Hepatocyte (in vitro differentiated cells): Measurements from ENCODE around the gene LMNB1. TPM values are rescaled to one million over a fixed set of nuclear protein-coding genes. Genes with fewer than 3 reads are reported as not detected.

Source experiments
- DNase-seq: peaks from one replicate; pipeline ENCODE4 v3.0.0-alpha.2; 2016; ENCODE audit warnings: low spot score
- H2AFZ ChIP-seq: fragments of 200-600 bp; sonication (generic); 2 replicates; pipeline ENCODE4 v1.6.0; 2016; ENCODE audit warnings: antibody characterized with exemption, mild to moderate bottlenecking
- H3K27ac ChIP-seq: fragments of 200-600 bp; sonication (generic); 2 replicates; pipeline ENCODE4 v1.5.1; 2016; ENCODE audit warnings: mild to moderate bottlenecking
- H3K27me3 ChIP-seq: fragments of 200-600 bp; sonication (generic); 2 replicates; pipeline ENCODE4 v1.6.1; 2016
- H3K36me3 ChIP-seq: fragments of 200-600 bp; sonication (generic); replicated peaks from 2 replicates; pipeline ENCODE4 v1.5.1; 2016; ENCODE audit warnings: low read depth; ENCODE audit not compliant: insufficient read depth
- H3K4me1 ChIP-seq: fragments of 200-600 bp; sonication (generic); 2 replicates; pipeline ENCODE4 v1.5.1; 2016; ENCODE audit warnings: mild to moderate bottlenecking, moderate library complexity; ENCODE audit not compliant: insufficient read depth
- H3K4me2 ChIP-seq: fragments of 200-600 bp; sonication (generic); 2 replicates; pipeline ENCODE4 v1.6.0; 2016
- H3K4me3 ChIP-seq: fragments of 200-600 bp; sonication (generic); 2 replicates; pipeline ENCODE4 v1.5.1; 2016; ENCODE audit warnings: mild to moderate bottlenecking
- H3K79me2 ChIP-seq: fragments of 200-600 bp; sonication (generic); 2 replicates; pipeline ENCODE4 v1.6.0; 2017; ENCODE audit warnings: mild to moderate bottlenecking
- H3K9me2 ChIP-seq: fragments of 200-600 bp; sonication (generic); replicated peaks from 2 replicates; pipeline ENCODE4 v1.6.0; 2017; ENCODE audit warnings: mild to moderate bottlenecking; ENCODE audit not compliant: insufficient read depth
- H3K9me3 ChIP-seq: fragments of 200-600 bp; sonication (generic); 2 replicates; pipeline ENCODE4 v1.5.1; 2016; ENCODE audit warnings: low read depth, mild to moderate bottlenecking
- H4K20me1 ChIP-seq: fragments of 200-600 bp; sonication (generic); 2 replicates; pipeline ENCODE4 v1.6.0; 2016; ENCODE audit warnings: mild to moderate bottlenecking; ENCODE audit not compliant: insufficient read depth, poor library complexity, severe bottlenecking
- EZH2 ChIP-seq: fragments of 200-600 bp; sonication (generic); IDR thresholded peaks from 2 replicates; pipeline ENCODE4 v1.6.1; 2016; ENCODE audit warnings: antibody characterized with exemption, mild to moderate bottlenecking, borderline replicate concordance
- EZH2phosphoT487 ChIP-seq: fragments of 200-600 bp; sonication (generic); IDR thresholded peaks from one replicate; pipeline ENCODE4 v1.6.1; 2018; ENCODE audit warnings: antibody characterized with exemption, mild to moderate bottlenecking, low read depth, moderate library complexity; ENCODE audit not compliant: unreplicated experiment, severe bottlenecking
- WGBS: methylation state at CpG from one replicate; pipeline ENCODE4 v1.1.6; 2016; ENCODE audit warnings: low lambda C conversion rate; ENCODE audit errors: missing lambda C conversion rate; 5-methylcytosine and 5-hydroxymethylcytosine counted together
- polyA plus RNA-seq: library from polyadenylated mRNA; unstranded; fragments of >200 nt; fragmentation: Nextera tagmentation; extraction: Ambion mirVana; gene quantifications from 2 replicates; pipeline ENCODE4 v1.2.1, GENCODE V29; 2016
- total RNA-seq: library from RNA; depleted of rRNA; stranded (reverse); fragments of >200 nt; gene quantifications from 2 replicates; pipeline ENCODE4 v1.2.3, GENCODE V29; 2014
- TF ChIP-seq, protein P1 (sequence below): fragments of 200-600 bp; sonication (generic); IDR thresholded peaks from 2 replicates; pipeline ENCODE4 v1.5.1; 2016; ENCODE audit warnings: antibody characterized with exemption, mild to moderate bottlenecking; ENCODE audit not compliant: poor library complexity

LMNB1 gene
- total and polyA plus RNA-seq, 2 experiments from 2014 or later, result 12.9 to 30.8 TPM

DNA sequence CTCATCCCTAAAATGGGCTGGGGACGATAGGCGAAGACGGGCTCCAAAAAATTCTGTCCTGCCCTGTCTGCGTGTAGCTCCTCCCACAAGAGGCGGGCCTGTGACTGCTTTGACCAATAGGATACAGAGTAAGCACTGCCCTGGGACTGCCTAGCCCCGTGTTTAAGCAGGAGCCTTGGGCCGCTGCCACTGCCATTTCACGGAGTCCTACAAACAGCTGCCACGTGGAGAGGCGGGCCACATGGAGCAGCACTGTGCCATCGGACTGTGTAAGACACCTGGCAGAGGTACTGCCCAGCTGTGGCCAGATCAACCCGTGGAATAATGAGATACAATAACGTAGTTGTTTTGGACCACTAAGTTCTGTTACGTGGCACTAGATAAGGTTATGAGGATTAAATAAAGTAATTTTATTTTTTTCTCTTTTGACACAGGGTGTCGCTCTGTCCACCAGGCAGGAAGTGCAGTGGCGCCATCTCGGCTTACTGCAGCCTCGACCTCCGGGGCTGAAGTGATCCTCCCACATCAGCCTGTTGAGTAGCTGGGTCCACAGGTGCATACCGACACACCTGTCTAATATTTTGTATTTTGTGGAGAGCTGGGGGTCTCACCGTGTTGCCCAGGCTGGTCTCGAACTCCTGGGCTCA, 87.2 kb downstream of the LMNB1 start:
- no peaks in the 10 kb centered on the region for H3K79me2 ChIP-seq
- no peaks in the 10 kb centered on the region for H3K27me3 ChIP-seq
- no peak overlapping the region for H3K4me3 ChIP-seq
- H3K4me1 ChIP-seq, result no peaks in the 10 kb centered on the region
- no peak overlapping the region for H2AFZ ChIP-seq
- no peak overlapping the region for H3K27ac ChIP-seq
- no peak for DNase-seq
- TF ChIP-seq EZH2phosphoT487, result no peak
- no peak for TF ChIP-seq EZH2
- TF ChIP-seq, protein P1, sequence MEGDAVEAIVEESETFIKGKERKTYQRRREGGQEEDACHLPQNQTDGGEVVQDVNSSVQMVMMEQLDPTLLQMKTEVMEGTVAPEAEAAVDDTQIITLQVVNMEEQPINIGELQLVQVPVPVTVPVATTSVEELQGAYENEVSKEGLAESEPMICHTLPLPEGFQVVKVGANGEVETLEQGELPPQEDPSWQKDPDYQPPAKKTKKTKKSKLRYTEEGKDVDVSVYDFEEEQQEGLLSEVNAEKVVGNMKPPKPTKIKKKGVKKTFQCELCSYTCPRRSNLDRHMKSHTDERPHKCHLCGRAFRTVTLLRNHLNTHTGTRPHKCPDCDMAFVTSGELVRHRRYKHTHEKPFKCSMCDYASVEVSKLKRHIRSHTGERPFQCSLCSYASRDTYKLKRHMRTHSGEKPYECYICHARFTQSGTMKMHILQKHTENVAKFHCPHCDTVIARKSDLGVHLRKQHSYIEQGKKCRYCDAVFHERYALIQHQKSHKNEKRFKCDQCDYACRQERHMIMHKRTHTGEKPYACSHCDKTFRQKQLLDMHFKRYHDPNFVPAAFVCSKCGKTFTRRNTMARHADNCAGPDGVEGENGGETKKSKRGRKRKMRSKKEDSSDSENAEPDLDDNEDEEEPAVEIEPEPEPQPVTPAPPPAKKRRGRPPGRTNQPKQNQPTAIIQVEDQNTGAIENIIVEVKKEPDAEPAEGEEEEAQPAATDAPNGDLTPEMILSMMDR, result no peak
- 96% methylated on average over 22 of the region's 22 CpGs for WGBS
- H4K20me1 ChIP-seq, result no peaks in the 10 kb centered on the region
- no peak overlapping the region for H3K4me2 ChIP-seq
- H3K9me2 ChIP-seq, result no peaks in the 10 kb centered on the region
- no peaks in the 10 kb centered on the region for H3K36me3 ChIP-seq
- no peaks in the 10 kb centered on the region for H3K9me3 ChIP-seq

DNA sequence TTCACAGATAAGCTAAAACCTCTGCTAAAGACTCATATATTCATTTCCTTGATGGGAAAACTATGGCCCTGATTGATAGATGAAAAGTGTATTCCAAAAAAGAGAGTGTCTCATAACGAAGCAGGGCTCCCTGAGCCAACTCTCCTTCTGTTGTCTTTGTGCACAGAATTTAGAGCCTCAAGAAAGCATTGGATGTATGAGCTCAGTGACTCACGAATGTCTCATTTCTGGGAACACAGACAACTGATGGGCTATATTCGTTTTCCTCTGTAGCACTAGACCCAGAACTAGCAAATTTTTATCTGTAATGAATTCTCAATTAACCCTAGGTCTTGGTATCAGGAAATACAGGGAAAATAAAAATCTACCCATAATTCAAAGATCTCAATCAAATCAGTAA, 88.4 kb downstream of the LMNB1 start:
- no peaks in the 10 kb centered on the region for H3K36me3 ChIP-seq
- 88% methylated on average over 3 of the region's 3 CpGs for WGBS
- no peaks in the 10 kb centered on the region for H3K9me3 ChIP-seq
- H4K20me1 ChIP-seq, result no peaks in the 10 kb centered on the region
- H3K9me2 ChIP-seq, result no peaks in the 10 kb centered on the region
- H3K4me3 ChIP-seq, result no peak overlapping the region
- no peak overlapping the region for H2AFZ ChIP-seq
- TF ChIP-seq, protein P1, result no peak
- no peak for TF ChIP-seq EZH2
- TF ChIP-seq EZH2phosphoT487, result no peak
- H3K79me2 ChIP-seq, result no peaks in the 10 kb centered on the region
- no peak overlapping the region for H3K27ac ChIP-seq
- no peaks in the 10 kb centered on the region for H3K4me1 ChIP-seq
- DNase-seq, result no peak
- no peak overlapping the region for H3K4me2 ChIP-seq
- no peaks in the 10 kb centered on the region for H3K27me3 ChIP-seq

DNA sequence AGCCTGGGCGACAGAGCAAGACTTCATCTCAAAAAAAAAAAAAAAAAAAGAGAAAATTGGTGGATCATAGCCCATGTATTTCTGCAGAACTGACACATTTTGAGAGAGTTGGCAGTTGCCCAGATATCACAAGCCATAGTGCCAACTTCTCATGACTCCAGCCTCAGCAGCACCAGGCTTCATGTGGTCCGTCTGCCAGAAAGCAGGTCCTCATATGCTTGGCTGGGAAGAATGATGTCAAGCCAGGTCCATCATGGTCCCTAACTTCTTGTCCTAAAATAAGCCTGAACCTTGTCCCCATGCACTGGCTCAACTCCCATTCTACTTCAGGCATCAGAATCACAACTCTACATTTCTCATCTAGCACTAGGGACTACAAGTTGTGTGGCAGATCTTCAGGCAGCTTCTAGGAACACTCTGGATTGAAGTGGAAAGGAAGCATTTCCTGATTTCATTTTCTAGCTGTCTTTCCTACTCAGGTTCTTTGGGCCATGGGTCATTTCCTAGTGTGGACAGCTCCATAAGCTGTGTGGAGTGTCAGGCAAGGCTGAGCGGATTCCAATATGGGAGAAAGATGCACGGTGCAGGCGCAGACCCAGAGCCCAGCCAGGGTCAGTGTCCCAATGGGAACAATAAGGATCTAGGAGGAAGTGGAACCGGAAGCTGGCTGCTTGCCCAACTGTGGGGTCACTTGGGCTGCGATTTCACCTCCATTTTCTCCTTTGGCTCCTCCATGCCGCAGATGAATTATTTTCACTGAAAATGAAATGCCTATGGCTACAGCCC, 90.1 kb downstream of the LMNB1 start:
- Histone ChIP-seq H3K4me1 (no peaks in the 10 kb centered on the region), H3K36me3 (no peaks in the 10 kb centered on the region), H2AFZ (no peak overlapping the region), H3K4me3 (no peak overlapping the region), H3K9me3 (no peaks in the 10 kb centered on the region), H3K27ac (no peak overlapping the region), H4K20me1 (no peaks in the 10 kb centered on the region), H3K9me2 (no peaks in the 10 kb centered on the region), H3K79me2 (no peaks in the 10 kb centered on the region), H3K27me3 (no peaks in the 10 kb centered on the region), H3K4me2 (no peak overlapping the region)
- TF ChIP-seq EZH2phosphoT487, result no peak
- TF ChIP-seq, protein P1, result no peak
- no peak for TF ChIP-seq EZH2
- 95% methylated on average over 8 of the region's 8 CpGs for WGBS
- no peak for DNase-seq
